ENCODE data around the gene CNOT6.

DNA sequence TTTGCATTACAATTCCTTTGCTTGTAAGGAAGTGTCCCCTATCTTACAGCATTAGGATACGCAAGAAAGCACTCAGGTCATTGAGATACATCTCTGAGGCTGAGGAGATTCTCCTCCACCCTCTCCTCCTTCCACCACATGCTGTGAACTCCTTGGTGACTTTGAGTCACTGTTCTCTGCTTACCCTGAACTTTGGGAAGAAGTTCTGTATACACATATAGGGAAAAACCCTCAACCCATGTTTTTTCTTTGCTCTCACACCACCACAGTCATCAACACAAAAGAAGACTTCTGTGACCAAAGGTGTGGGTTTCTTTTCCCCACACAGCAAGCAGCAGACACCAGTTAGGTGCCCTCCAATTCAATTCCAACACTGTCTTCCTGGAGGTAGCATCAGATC lies 38.1 kb downstream of the CNOT6 start:
- TF ChIP-seq CTCF (IDR thresholded peaks at IDR 0.05): no peak
- no peak for TF ChIP-seq POLR2A (IDR thresholded peaks at IDR 0.05)

Data from testis (tissue), 2 donors.